Astrocyte (in vitro differentiated cells and primary cell): ENCODE data around the gene TYK2. TPM values are rescaled to one million over a fixed set of nuclear protein-coding genes. Genes with fewer than 3 reads are reported as not detected.

ENCODE experiments used
- microRNA-seq: library from miRNA; unstranded; fragments of <30 nt; microRNA quantifications from one replicate; pipeline ENCODE4 v1.2.0, GENCODE V29; 2020
- total RNA-seq: library from RNA; stranded (reverse); gene quantifications from 2 replicates; pipeline ENCODE4 v1.2.1, GENCODE V29; 2021

The TYK2 gene
- total RNA-seq, 1 donor from 2014 or later: 76.5 TPM

Small RNA genes within 50 kb of the gene (microRNA-seq; reads per million reads assigned to microRNA genes)
- 0.82 reads per million for gene MIR1181

Other genes with a start within 250 kb of the TYK2 start
- gene DNMT1, start 185.6 kb downstream of the TYK2 start, total RNA-seq: 42.6 and 50.6 TPM in 2 replicates
- 15.7 and 16.8 TPM in 2 replicates for gene S1PR2, start 149.2 kb downstream of the TYK2 start, total RNA-seq
- gene MRPL4, start 128.4 kb downstream of the TYK2 start, total RNA-seq: 57.8 and 60.3 TPM in 2 replicates
- gene ICAM1, start 109.5 kb downstream of the TYK2 start, total RNA-seq: 9.3 and 11.0 TPM in 2 replicates
- 0.20 TPM in 1 of 2 replicates, not detected in the other for gene ICAM4, start 93.6 kb downstream of the TYK2 start, total RNA-seq
- gene ICAM5, start 90.6 kb downstream of the TYK2 start, total RNA-seq: 0.07 and 0.31 TPM in 2 replicates
- gene ZGLP1, start 70.8 kb downstream of the TYK2 start, total RNA-seq: 2.5 and 3.4 TPM in 2 replicates
- 18.6 and 24.4 TPM in 2 replicates for gene FDX2, start 64.6 kb downstream of the TYK2 start, total RNA-seq
- 27.5 and 29.6 TPM in 2 replicates for gene RAVER1, start 47.0 kb downstream of the TYK2 start, total RNA-seq
- gene ICAM3, start 40.9 kb downstream of the TYK2 start, total RNA-seq: 10.9 and 12.4 TPM in 2 replicates
- gene CDC37, start 23.0 kb upstream of the TYK2 start, total RNA-seq: 240 TPM in 2 replicates
- gene PDE4A, start 40.0 kb upstream of the TYK2 start, total RNA-seq: 3.2 and 3.8 TPM in 2 replicates
- 43.6 and 49.4 TPM in 2 replicates for gene KEAP1, start 122.8 kb upstream of the TYK2 start, total RNA-seq
- 1.00 and 1.1 TPM in 2 replicates for gene S1PR5, start 136.9 kb upstream of the TYK2 start, total RNA-seq
- gene ATG4D, start 163.3 kb upstream of the TYK2 start, total RNA-seq: 23.5 and 24.8 TPM in 2 replicates
- gene KRI1, start 185.4 kb upstream of the TYK2 start, total RNA-seq: 14.1 and 15.9 TPM in 2 replicates
- gene CDKN2D, start 188.4 kb upstream of the TYK2 start, total RNA-seq: 5.4 and 6.1 TPM in 2 replicates
- 1.7 and 4.5 TPM in 2 replicates for gene AP1M2, start 206.7 kb upstream of the TYK2 start, total RNA-seq
- gene SLC44A2, start 245.0 kb upstream of the TYK2 start, total RNA-seq: 91.6 and 94.5 TPM in 2 replicates